SJCRH30 (cell line): Measurements from ENCODE around the gene IL27RA. TPM values are rescaled to one million over a fixed set of nuclear protein-coding genes. Genes with fewer than 3 reads are reported as not detected.

Source experiments
- DNase-seq, 2 experiments: peaks; one replicate each; pipeline ENCODE4 v3.0.0-alpha.2; 2015 to 2020
- H3K27ac ChIP-seq: fragments of 250-450 bp; sonication (Bioruptor Pico); 2 replicates; pipeline ENCODE4 v1.5.1; 2020; ENCODE audit warnings: mild to moderate bottlenecking, moderate library complexity
- H3K27me3 ChIP-seq: fragments of 250-450 bp; sonication (Bioruptor Pico); 2 replicates; pipeline ENCODE4 v1.5.1; 2020; ENCODE audit warnings: mild to moderate bottlenecking, moderate library complexity
- H3K36me3 ChIP-seq: fragments of 250-450 bp; sonication (Bioruptor Pico); 2 replicates; pipeline ENCODE4 v1.5.1; 2020; ENCODE audit warnings: mild to moderate bottlenecking, moderate library complexity
- H3K4me1 ChIP-seq: fragments of 250-450 bp; sonication (Bioruptor Pico); 2 replicates; pipeline ENCODE4 v1.5.1; 2020; ENCODE audit warnings: mild to moderate bottlenecking, moderate library complexity
- H3K4me3 ChIP-seq: fragments of 250-450 bp; sonication (Bioruptor Pico); 2 replicates; pipeline ENCODE4 v1.5.1; 2020; ENCODE audit warnings: mild to moderate bottlenecking, moderate library complexity
- H3K9me3 ChIP-seq: fragments of 250-450 bp; sonication (Bioruptor Pico); replicated peaks from 2 replicates; pipeline ENCODE4 v1.5.1; 2020; ENCODE audit warnings: mild to moderate bottlenecking, moderate library complexity
- total RNA-seq: library from RNA; depleted of rRNA; stranded (reverse); fragments of >200 nt; shearing (Covaris generic); gene quantifications from 2 replicates; pipeline ENCODE4 v1.2.3, GENCODE V29; 2014; rRNA removed

The IL27RA gene
- total RNA-seq, 1 experiment from 2014 or later, result 1.5 TPM

DNA sequence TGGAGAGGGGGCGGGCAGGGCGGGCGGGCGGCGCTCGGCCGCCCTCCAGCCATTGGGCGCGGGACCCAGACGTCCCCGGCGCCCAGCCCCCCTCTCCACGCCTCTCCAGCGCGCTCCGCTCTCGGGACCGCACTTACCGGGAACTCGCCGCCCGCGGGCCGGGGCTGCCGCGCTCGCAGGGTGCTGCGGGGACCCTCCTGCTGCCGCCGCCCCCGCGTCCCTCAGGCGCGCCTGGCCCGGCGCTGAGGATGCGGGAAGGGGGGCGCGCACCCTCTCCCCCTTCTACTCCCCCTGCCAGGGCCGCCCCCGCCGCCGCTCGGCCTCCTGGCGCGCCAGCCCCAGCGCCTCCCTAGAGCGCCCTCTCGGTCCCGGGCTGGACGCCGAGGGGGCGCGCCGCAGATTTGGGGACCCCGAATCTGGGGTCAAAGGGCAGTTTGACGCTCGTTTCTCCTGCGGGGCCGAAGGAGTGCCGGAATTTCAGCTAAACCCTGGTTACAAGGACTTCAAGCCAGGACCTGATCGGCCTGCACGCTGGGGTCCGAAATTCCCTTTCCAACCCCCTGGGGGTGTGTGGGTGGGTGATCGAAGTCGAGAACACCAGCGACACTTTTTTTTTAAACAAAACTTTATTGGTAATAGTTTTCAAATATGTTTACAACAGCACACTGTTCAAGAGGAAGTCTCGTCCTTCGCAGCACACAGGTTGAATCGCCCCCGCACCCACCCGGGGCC is 59.7 kb downstream of the IL27RA start:
- H3K27ac ChIP-seq, result peak overlapping the region; percentile 49
- DNase-seq, result peak; percentile 84 to 87

DNA sequence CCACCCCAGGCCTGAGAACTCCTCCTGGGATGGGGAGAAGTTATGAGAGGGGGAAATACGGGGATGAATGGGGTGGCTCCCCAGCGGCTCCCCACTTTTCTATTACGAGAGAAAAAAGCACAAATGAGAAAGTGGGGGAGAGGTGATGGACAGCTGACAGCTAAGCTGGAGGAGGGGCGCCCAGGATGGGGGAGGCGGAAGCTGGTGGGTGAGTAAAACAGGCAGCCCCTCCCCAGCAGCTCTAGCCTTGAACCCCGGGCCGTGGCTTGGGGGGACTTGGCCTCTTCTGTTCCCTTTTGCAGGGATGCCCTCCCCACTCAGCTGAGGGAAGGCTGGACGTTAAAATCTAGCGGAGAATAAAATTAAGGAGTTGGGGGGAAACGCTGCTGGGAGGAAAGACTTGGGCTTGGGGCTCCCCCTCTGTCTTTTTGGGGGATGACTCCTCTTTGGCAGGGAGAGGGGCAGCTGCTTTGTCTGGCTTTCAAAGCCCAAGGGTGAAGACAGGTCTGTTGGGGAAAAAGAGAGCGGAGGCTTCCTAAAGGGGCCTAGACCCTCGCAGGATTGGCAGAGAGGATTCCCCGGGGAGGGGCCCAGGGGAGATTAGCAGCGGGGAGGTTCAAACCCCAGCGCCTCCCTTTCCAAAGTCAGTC is 60.4 kb downstream of the IL27RA start:
- Histone ChIP-seq H3K36me3 (peaks cover 31% of the 10 kb centered on the region), H3K4me1 (no peaks in the 10 kb centered on the region), H3K9me3 (peaks cover 14% of the 10 kb centered on the region), H3K27ac (peak overlapping the region; percentile 49; the same call in 1 of the 2 replicates), H3K4me3 (peak overlapping the region; percentile 77), H3K27me3 (no peaks in the 10 kb centered on the region)
- peak; percentile 67 to 75 for DNase-seq

More for the DNA sequence above, 59.7 kb downstream of the IL27RA start:
- Histone ChIP-seq H3K4me3 (peak overlapping the region; percentile 77), H3K36me3 (peaks cover 26% of the 10 kb centered on the region), H3K9me3 (peaks cover 14% of the 10 kb centered on the region), H3K4me1 (no peaks in the 10 kb centered on the region), H3K27me3 (no peaks in the 10 kb centered on the region)

- H3K9me3 ChIP-seq, result peaks cover 14% of the 10 kb centered on the region
- no peaks in the 10 kb centered on the region for H3K4me1 ChIP-seq
- DNase-seq, result no peak
- peaks cover 33% of the 10 kb centered on the region for H3K36me3 ChIP-seq
- H3K4me3 ChIP-seq, result no peak overlapping the region
- no peak overlapping the region for H3K27ac ChIP-seq
- no peaks in the 10 kb centered on the region for H3K27me3 ChIP-seq
Observed at GRCh38 chr19:14093117-14093823, 61.7 kb downstream of the IL27RA start.

DNA sequence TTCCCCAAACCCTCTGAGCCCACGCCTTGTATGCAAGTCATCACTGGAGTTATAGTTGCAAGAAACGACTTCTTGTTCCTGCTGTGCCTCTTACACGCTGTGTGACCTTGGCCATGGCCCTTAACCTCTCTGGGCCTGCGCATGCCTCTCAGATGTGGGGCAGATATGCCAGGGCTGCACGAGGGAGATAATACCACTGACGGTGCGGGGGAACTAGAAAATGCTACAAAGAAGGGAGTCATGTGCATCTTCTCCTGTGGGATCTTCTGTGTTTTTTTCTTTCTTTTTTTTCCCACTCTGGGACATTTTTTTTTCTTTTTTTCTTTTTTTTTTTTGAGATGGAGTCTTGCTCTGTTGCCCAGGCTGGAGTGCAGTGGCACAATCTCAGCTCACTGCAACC is 63.3 kb downstream of the IL27RA start:
- H3K27ac ChIP-seq, result no peak overlapping the region
- peaks cover 14% of the 10 kb centered on the region for H3K9me3 ChIP-seq
- H3K36me3 ChIP-seq, result peaks cover 24% of the 10 kb centered on the region
- no peaks in the 10 kb centered on the region for H3K4me1 ChIP-seq
- DNase-seq, result no peak
- no peak overlapping the region for H3K4me3 ChIP-seq
- H3K27me3 ChIP-seq, result no peaks in the 10 kb centered on the region

DNA sequence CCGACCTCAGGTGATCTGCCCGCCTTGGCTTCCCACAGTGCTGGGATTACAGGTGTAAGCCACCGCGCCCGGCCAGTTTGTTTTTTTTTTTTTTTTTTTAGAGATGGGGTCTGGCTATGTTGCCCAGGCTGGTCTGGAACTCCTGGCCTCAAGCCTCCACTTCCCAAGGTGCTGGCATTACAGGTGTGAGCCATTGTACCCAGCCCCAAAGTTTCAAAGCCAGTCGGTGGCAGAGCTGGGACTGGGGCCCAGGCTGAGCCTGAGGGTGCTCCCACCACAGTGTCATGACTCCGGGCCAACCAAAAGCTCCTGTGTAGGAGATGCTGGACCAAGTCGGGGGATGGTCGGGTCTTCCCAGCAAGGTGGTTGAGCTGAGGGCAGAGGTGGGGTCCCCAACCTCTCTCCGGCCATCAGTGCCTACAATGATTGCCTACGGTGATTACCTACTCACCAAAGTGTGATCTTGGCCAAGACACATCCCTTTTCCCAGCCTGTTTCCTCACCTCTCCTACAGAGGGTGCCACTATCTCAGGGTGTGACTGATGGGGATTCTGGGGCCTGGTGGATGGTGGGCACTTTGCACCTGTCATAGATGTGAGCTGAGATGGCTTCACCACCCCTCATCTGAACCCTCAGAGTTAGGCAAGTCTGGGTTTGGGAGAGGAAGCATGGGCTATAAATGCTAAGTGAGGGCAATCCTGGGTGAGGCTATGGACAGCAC is 64.9 kb downstream of the IL27RA start:
- peaks cover 14% of the 10 kb centered on the region for H3K9me3 ChIP-seq
- peaks cover 40% of the 10 kb centered on the region for H3K36me3 ChIP-seq
- no peak for DNase-seq
- no peaks in the 10 kb centered on the region for H3K27me3 ChIP-seq
- H3K4me1 ChIP-seq, result no peaks in the 10 kb centered on the region
- no peak overlapping the region for H3K27ac ChIP-seq
- H3K4me3 ChIP-seq, result no peak overlapping the region

GRCh38 chr19:14097532-14098151 is 66.1 kb downstream of the IL27RA start:
- H3K27ac ChIP-seq, result no peak overlapping the region
- H3K9me3 ChIP-seq, result peaks cover 14% of the 10 kb centered on the region
- H3K36me3 ChIP-seq, result peaks cover 48% of the 10 kb centered on the region
- H3K4me3 ChIP-seq, result no peak overlapping the region
- H3K4me1 ChIP-seq, result no peaks in the 10 kb centered on the region
- DNase-seq, result no peak
- H3K27me3 ChIP-seq, result no peaks in the 10 kb centered on the region

DNA sequence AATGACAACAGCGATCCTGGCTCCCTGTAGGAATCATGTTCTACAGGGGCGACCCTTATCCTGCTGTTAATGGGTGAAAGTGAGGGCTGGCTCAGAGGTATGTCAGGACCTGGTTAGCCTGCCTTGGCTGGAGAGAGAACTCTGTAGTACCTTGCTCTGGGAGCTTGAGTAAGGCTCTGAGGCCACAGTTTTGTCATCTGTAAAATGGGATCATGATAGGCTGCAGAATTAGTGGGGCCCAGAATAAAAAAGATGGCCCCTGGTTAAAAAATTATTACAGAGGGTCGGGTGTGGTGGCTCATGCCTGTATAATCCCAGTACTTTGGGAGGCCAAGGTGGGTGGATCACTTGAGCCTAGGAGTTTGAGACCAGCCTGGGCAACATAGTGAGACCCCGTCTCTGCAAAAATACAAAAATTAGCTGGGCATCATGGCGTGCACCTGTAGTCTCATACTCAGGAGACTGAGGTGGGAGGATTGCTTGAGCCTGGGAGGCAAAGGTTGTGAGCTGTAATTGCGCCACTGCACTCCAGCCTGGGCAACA is 69.5 kb downstream of the IL27RA start:
- H3K9me3 ChIP-seq, result no peaks in the 10 kb centered on the region
- no peak for DNase-seq
- H3K27me3 ChIP-seq, result no peaks in the 10 kb centered on the region
- H3K4me3 ChIP-seq, result no peak overlapping the region
- H3K36me3 ChIP-seq, result peaks cover 69% of the 10 kb centered on the region
- no peaks in the 10 kb centered on the region for H3K4me1 ChIP-seq
- H3K27ac ChIP-seq, result no peak overlapping the region

DNA sequence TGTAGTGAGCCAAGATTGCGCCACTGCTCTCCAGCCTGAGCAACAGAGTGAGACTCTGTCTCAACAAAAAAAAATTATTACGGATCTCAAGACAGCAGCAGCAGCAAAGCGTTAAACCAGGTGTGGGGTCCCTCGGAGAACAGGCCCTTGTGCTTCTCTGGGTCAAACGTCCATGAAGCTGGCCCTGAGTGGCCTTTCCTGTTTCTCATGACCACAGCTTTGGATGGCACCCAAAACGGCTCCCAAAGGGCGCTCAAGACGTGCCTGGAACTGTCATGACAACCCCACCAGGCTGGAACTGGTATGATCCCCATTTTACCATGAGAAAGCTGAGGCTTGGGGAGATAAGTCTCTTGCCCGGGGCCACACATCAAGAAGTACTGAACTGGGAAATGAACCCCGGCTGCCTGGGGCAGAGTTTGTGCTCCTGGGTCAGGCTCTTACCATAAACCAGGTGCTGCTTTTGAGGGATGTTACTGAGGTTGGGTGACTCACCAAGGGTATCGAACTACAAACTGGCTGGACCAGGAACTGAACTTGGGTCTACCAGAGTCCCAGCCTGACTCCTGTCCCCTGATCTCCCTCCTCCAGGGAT is 70.6 kb downstream of the IL27RA start:
- no peaks in the 10 kb centered on the region for H3K4me1 ChIP-seq
- peaks cover 66% of the 10 kb centered on the region for H3K36me3 ChIP-seq
- H3K9me3 ChIP-seq, result no peaks in the 10 kb centered on the region
- DNase-seq, result no peak
- H3K27me3 ChIP-seq, result no peaks in the 10 kb centered on the region
- H3K4me3 ChIP-seq, result no peak overlapping the region
- no peak overlapping the region for H3K27ac ChIP-seq

DNA sequence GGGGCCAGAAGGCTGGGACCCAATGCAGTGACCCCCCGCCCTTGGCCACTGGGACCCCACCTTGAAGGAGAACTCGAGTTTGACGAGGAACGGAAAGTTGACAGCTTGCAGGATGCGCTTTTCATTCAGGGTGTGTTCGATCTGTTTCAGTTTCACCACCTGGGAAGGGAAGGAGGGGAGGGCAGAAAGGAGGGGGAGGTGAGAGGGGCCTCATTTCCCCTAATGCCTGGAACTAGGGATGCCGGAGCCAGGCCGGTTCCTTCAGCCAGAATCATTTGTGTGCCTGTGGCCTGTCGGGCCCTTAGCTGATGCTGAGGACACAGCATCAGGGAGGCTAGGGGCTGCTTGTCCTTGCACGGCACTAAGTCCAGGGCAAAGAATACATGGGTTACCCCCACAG is 71.2 kb downstream of the IL27RA start:
- no peaks in the 10 kb centered on the region for H3K27me3 ChIP-seq
- peaks cover 61% of the 10 kb centered on the region for H3K36me3 ChIP-seq

More for the DNA sequence above, 71.2 kb downstream of the IL27RA start:
- DNase-seq, result no peak
- H3K27ac ChIP-seq, result no peak overlapping the region
- H3K9me3 ChIP-seq, result no peaks in the 10 kb centered on the region
- no peaks in the 10 kb centered on the region for H3K4me1 ChIP-seq
- H3K4me3 ChIP-seq, result no peak overlapping the region

Other genes with a start within 250 kb of the IL27RA start
- 16.8 and 18.3 TPM in 2 replicates for gene ZSWIM4, start 236.3 kb upstream of the IL27RA start, total RNA-seq
- 1.3 and 2.3 TPM in 2 replicates for gene NANOS3, start 154.6 kb upstream of the IL27RA start, total RNA-seq
- gene BRME1, start 125.6 kb upstream of the IL27RA start, total RNA-seq, result 10.0 and 11.7 TPM in 2 replicates
- gene CC2D1A, start 125.6 kb upstream of the IL27RA start, total RNA-seq, result 10.8 and 15.3 TPM in 2 replicates
- gene PODNL1, start 93.3 kb upstream of the IL27RA start, total RNA-seq, result 0.08 TPM in 1 of 2 replicates, not detected in the other
- 37.4 and 39.1 TPM in 2 replicates for gene DCAF15, start 79.3 kb upstream of the IL27RA start, total RNA-seq
- gene RFX1, start 25.4 kb upstream of the IL27RA start, total RNA-seq, result 3.9 and 4.4 TPM in 2 replicates
- not detected in 2 replicates for gene RLN3, start 3.6 kb upstream of the IL27RA start, total RNA-seq
- gene PALM3, start 30.3 kb downstream of the IL27RA start, total RNA-seq, result 0.99 and 1.4 TPM in 2 replicates
- gene MISP3, start 41.0 kb downstream of the IL27RA start, total RNA-seq, result 0.81 and 1.3 TPM in 2 replicates
- not detected in 2 replicates for gene C19orf67, start 54.0 kb downstream of the IL27RA start, total RNA-seq
- gene SAMD1, start 59.0 kb downstream of the IL27RA start, total RNA-seq, result 88.1 and 102 TPM in 2 replicates
- 77.5 and 93.2 TPM in 2 replicates for gene PRKACA, start 86.0 kb downstream of the IL27RA start, total RNA-seq
- gene ASF1B, start 104.8 kb downstream of the IL27RA start, total RNA-seq, result 93.8 and 102 TPM in 2 replicates
- 9.3 and 9.4 TPM in 2 replicates for gene ADGRL1, start 174.4 kb downstream of the IL27RA start, total RNA-seq